ENCODE results near the gene GZMM. TPM values are rescaled to one million over a fixed set of nuclear protein-coding genes. Genes with fewer than 3 reads are reported as not detected.

Gene GZMM
- total and polyA plus RNA-seq, 3 donors from 2014 or later, result 0.31 to 2.2 (median 1.4) TPM

DNA sequence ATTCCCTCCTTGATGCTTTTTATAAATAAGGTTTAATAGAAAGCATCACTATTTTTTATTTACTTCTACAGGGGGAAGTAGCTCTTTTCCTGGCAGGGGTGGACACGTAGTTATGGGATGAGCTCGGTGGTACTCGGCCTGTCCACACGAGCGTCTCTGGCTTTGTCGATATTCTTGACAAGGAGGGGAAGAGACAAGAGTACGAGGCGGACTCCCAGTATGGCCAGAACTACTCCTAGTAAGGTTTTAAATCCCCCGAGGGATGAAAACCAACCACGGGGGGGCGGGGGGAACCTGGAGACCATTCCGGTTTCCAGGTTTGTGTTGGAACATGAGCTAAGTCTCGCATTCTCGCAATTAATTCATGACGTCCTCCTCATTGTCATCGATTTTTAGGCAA lies 23.0 kb downstream of the GZMM start:
- TF ChIP-seq CTCF (IDR thresholded peaks at IDR 0.05) (no peak), POLR2A (IDR thresholded peaks at IDR 0.05) (no peak)
- Histone ChIP-seq H3K27ac (no peak overlapping the region), H3K27me3 (no peaks in the 10 kb centered on the region), H3K4me1 (peaks cover 7% of the 10 kb centered on the region), H3K36me3 (ENCODE audit: low read depth, missing control alignments) (no peaks in the 10 kb centered on the region), H3K4me3 (no peak overlapping the region), H3K9me3 (no peaks in the 10 kb centered on the region)
- no peak for DNase-seq
- 66 to 68% methylated on average over 16 of the region's 16 CpGs for WGBS, 2 donors
- intact Hi-C loops (cut with DNase I; ENCODE audit: low total_unique reads), result no loop called here

DNA sequence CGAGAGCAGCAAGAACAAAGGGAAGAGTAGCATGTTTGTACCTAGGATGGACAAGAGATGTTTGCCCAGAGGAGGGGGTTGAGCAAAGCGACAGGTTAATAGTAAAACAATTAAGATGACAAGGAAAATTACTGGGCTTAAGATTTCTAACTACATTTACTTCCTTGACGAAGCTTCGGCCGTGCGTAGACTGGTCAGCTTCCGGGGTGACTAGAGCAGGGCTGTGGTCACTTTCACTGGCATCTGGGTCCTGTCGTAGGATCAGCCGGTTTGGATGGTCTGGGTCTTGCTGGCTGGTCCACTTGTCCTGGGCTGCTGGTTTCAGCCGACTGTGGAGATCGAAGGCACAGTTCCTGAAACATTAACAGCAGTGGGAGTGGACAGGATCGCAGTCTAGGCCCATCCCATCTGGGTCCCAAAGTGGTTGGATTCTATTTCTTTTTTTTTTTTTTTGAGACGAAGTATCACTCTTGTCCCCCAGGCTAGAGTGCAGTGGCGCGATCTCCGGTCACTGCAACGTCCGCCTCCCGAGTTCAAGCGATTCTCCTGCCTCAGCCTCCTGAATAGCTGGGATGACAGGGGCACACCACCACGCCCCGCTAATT lies 23.5 kb downstream of the GZMM start:
- DNase-seq, result no peak
- intact Hi-C loops (cut with DNase I; ENCODE audit: low total_unique reads), result no loop called here
- Histone ChIP-seq H3K4me3 (no peak overlapping the region), H3K9me3 (no peaks in the 10 kb centered on the region), H3K4me1 (peaks cover 7% of the 10 kb centered on the region), H3K27me3 (no peaks in the 10 kb centered on the region), H3K36me3 (ENCODE audit: low read depth, missing control alignments) (no peaks in the 10 kb centered on the region), H3K27ac (no peak overlapping the region)
- no peak for TF ChIP-seq CTCF (IDR thresholded peaks at IDR 0.05)
- no peak for TF ChIP-seq POLR2A (IDR thresholded peaks at IDR 0.05)
- WGBS, 2 donors, result 93 to 94% methylated on average over 22 of the region's 22 CpGs

DNA sequence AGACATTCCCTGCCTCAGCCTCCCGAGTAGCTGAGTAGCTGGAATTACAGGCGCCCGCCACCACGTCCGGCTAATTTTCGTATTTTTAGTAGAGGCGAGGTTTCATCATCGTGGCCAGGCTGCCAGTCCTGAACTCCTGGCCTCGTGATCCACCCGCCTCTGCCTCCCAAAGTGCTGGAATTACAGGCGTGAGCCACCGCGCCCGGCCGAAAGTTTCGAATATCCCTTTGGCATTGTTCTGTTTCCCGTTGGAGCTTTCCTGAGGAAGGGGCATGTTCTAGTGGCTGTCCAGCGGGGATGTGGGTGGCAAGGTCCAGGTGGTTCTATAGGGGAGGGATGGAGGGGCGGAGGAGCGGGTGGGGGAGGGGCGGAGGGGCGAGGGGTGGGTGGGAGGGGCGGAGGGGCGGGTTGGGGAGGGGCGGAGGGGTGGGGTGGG lies 26.4 kb downstream of the GZMM start:
- Histone ChIP-seq H3K9me3 (no peaks in the 10 kb centered on the region), H3K27ac (no peak overlapping the region), H3K4me3 (no peak overlapping the region), H3K36me3 (ENCODE audit: low read depth, missing control alignments) (no peaks in the 10 kb centered on the region), H3K4me1 (peaks cover 29% of the 10 kb centered on the region), H3K27me3 (no peaks in the 10 kb centered on the region)
- WGBS, 2 donors, result 29 to 69% methylated on average over 10 to 19 of the region's 25 CpGs
- intact Hi-C loops (cut with DNase I; ENCODE audit: low total_unique reads), result no loop called here
- DNase-seq, result no peak
- TF ChIP-seq POLR2A (IDR thresholded peaks at IDR 0.05), result no peak
- no peak for TF ChIP-seq CTCF (IDR thresholded peaks at IDR 0.05)

GRCh38 chr19:570937-571565 lies 27.2 kb downstream of the GZMM start:
- no peaks in the 10 kb centered on the region for H3K27me3 ChIP-seq
- DNase-seq, result peak; percentile 59
- WGBS, 2 donors, result 2 to 3% methylated on average over 36 to 45 of the region's 45 CpGs
- peak overlapping the region; percentile 44 to 70 for H3K27ac ChIP-seq
- intact Hi-C loops (cut with DNase I; ENCODE audit: low total_unique reads), result no loop called here
- no peaks in the 10 kb centered on the region for H3K36me3 ChIP-seq (ENCODE audit: low read depth, missing control alignments)
- H3K9me3 ChIP-seq, result no peaks in the 10 kb centered on the region
- TF ChIP-seq CTCF (IDR thresholded peaks at IDR 0.05), result no peak
- TF ChIP-seq POLR2A (IDR thresholded peaks at IDR 0.05), result no peak
- H3K4me1 ChIP-seq, result peaks cover 37% of the 10 kb centered on the region
- H3K4me3 ChIP-seq, result peak overlapping the region; percentile 98 to 100

DNA sequence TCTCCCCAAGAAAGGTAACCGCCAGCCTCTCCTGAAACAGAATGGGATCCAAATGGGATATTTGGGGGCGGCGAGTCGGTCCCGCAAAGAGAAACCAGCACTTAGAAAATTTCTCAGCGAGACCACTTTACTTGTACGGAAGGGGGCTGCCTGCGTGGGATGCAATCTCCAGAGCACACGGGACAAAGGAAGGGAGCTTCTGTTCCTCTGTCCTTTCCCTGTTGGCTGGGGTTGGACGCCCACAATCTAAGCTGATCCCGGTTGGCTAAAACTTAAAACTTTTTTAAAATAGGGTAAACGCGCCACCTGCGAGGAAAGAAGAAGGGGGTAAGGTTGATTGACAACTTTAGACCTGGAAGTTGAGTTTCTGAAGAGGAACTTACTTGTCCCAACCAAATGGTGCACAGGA lies 27.7 kb downstream of the GZMM start:
- 1 to 2% methylated on average over 14 of the region's 14 CpGs for WGBS, 2 donors
- peak overlapping the region; percentile 44 to 70 for H3K27ac ChIP-seq
- H3K27me3 ChIP-seq, result no peaks in the 10 kb centered on the region
- no peak for TF ChIP-seq POLR2A (IDR thresholded peaks at IDR 0.05)
- no peak for TF ChIP-seq CTCF (IDR thresholded peaks at IDR 0.05)
- peaks cover 42% of the 10 kb centered on the region for H3K4me1 ChIP-seq
- intact Hi-C loops (cut with DNase I; ENCODE audit: low total_unique reads), result no loop called here
- H3K4me3 ChIP-seq, result peak overlapping the region; percentile 98 to 100
- H3K36me3 ChIP-seq (ENCODE audit: low read depth, missing control alignments), result no peaks in the 10 kb centered on the region
- no peaks in the 10 kb centered on the region for H3K9me3 ChIP-seq
- DNase-seq, result no peak
